Natural killer cell (primary cell): ENCODE data around the gene STXBP6. TPM values are rescaled to one million over a fixed set of nuclear protein-coding genes. Genes with fewer than 3 reads are reported as not detected.

ENCODE experiments used
- ATAC-seq, 3 donors: fragments of 150-1000 bp in 2 of 3; fragments of 200-7000 bp in 1 of 3; cut with Tn5 transposase; 1 replicate in 1 of 3; 2 replicates in 2 of 3; pipeline ENCODE4 v1.10.0; 2021; ENCODE audit warnings: mild to moderate bottlenecking in 2 of 3, moderate library complexity in 2 of 3
- DNase-seq, 2 donors: peaks; one replicate each; pipeline versions ENCODE4 v3.0.0 to v3.0.0-alpha.2; 2013 to 2021; ENCODE audit warnings: mixed read lengths in 1 of 2
- H3K27ac ChIP-seq: one replicate; pipeline ENCODE4 v1.5.1; 2013; ENCODE audit warnings: mild to moderate bottlenecking, low read length
- H3K27me3 ChIP-seq: one replicate; pipeline ENCODE4 v1.6.1; 2013; ENCODE audit warnings: low read length; ENCODE audit not compliant: control insufficient read depth, insufficient read depth
- H3K36me3 ChIP-seq: one replicate; pipeline ENCODE4 v1.6.1; 2013; ENCODE audit warnings: low read length; ENCODE audit not compliant: control insufficient read depth, insufficient read depth
- H3K4me1 ChIP-seq: one replicate; pipeline ENCODE4 v1.6.1; 2013; ENCODE audit warnings: low read length; ENCODE audit not compliant: control insufficient read depth, insufficient read depth
- H3K4me3 ChIP-seq: one replicate; pipeline ENCODE4 v1.5.1; 2013; ENCODE audit warnings: low read length
- H3K9me3 ChIP-seq: one replicate; pipeline ENCODE4 v1.6.1; 2013; ENCODE audit warnings: low read length; ENCODE audit not compliant: control insufficient read depth, insufficient read depth
- H3K27ac Mint-ChIP-seq, 2 donors: one replicate each; pipeline ENCODE4 v1.8.0; 2022; ENCODE audit warnings: mild to moderate bottlenecking in 2 of 2, mixed read lengths in 2 of 2, moderate library complexity in 1 of 2
- H3K27me3 Mint-ChIP-seq, 2 donors: one replicate each; pipeline ENCODE4 v1.8.0; 2022; ENCODE audit warnings: low read depth in 2 of 2, mixed read lengths in 2 of 2
- H3K36me3 Mint-ChIP-seq: one replicate; pipeline ENCODE4 v1.8.0; 2022; ENCODE audit warnings: mixed read lengths
- H3K4me1 Mint-ChIP-seq, 2 donors: one replicate each; pipeline ENCODE4 v1.8.0; 2022; ENCODE audit warnings: mixed read lengths in 2 of 2
- H3K4me3 Mint-ChIP-seq: one replicate; pipeline ENCODE4 v1.8.0; 2022; ENCODE audit warnings: mild to moderate bottlenecking, moderate library complexity, mixed read lengths
- H3K9me3 Mint-ChIP-seq, 2 donors: one replicate each; pipeline ENCODE4 v1.8.0; 2022; ENCODE audit warnings: mixed read lengths in 2 of 2
- CTCF ChIP-seq: fragments of 200-600 bp; IDR thresholded peaks from one replicate; pipeline ENCODE4 v1.8.0; 2022; ENCODE audit warnings: antibody characterized with exemption
- WGBS: methylation state at CpG from one replicate; pipeline ENCODE4 v1.1.7; 2013; ENCODE audit warnings: missing lambda C conversion rate; ENCODE audit not compliant: insufficient coverage; 5-methylcytosine and 5-hydroxymethylcytosine counted together
- intact Hi-C: fragments of 100-400 bp; cut with micrococcal nuclease; formaldehyde crosslinking; loops from one replicate; pipeline ENCODE4 v1.14.2; 2022
- total RNA-seq, 4 donors: library from RNA; stranded (reverse); fragments of 120-200 nt in 1 of 4; gene quantifications; one replicate each; pipeline versions ENCODE4 v1.2.3 to v1.2.4, GENCODE V29; 2013 to 2022

Gene STXBP6
- total RNA-seq, 3 donors from 2014 or later (not counting 1 experiment from before 2014, with no cell fraction given): 0.20 TPM; not detected in 2

DNA sequence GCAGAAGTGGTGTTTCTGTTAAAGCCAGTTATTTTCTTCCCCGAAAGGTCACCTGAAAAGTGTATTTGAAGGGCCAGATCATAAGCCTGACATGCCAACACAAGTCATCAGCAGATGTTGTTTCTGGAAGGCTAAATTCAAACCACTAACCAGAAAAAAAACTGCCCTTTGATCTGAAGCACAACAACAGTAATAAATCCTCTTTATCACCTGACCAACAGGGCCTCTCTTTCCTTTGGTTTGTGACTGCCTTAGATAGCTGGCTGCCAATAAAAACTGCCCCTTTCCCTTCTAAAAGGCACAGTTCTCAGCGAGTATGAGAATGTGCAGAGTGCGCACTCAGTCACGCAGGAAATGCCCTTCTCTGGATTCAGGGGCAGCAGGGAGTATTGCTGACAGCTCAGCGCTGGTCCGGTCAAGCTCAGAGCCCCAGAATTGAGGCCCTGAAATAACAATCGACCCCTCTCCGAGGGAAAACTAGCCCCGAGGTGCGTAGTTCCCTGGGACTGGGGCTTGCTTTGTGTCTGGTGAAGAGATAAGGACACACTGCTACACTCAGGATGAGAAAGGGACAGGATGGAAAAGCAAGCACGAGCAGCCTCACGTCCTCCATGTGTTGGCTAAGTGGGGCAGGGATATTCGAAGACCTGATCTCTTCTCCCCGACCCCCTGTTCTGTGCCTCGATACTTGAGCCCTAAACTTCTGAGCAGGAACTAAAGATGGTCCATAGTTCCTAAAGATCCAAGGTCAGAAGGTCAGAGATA, 231.7 kb downstream of the STXBP6 start:
- no peak for TF ChIP-seq CTCF
- no peak overlapping the region for H3K4me3 ChIP-seq
- no peaks in the 10 kb centered on the region for H3K27me3 ChIP-seq
- H3K27ac ChIP-seq: no peak overlapping the region
- peaks cover 23 to 50% of the 10 kb centered on the region in 2 donors for H3K27me3 Mint-ChIP-seq
- no peak overlapping the region for H3K27ac Mint-ChIP-seq
- H3K36me3 ChIP-seq: no peaks in the 10 kb centered on the region
- intact Hi-C loops: no loop called here
- no peaks in the 10 kb centered on the region for H3K36me3 Mint-ChIP-seq
- ATAC-seq (no peak), DNase-seq (no peak)
- no peaks in the 10 kb centered on the region for H3K4me1 ChIP-seq
- H3K9me3 ChIP-seq: no peaks in the 10 kb centered on the region
- H3K4me1 Mint-ChIP-seq: no peaks in the 10 kb centered on the region
- WGBS: 60% methylated on average over 15 of the region's 15 CpGs
- H3K4me3 Mint-ChIP-seq: no peak overlapping the region
- no peaks in the 10 kb centered on the region for H3K9me3 Mint-ChIP-seq

- Histone ChIP-seq H3K27me3 (no peaks in the 10 kb centered on the region), H3K27ac (no peak overlapping the region), H3K9me3 (no peaks in the 10 kb centered on the region), H3K4me3 (no peak overlapping the region), H3K36me3 (no peaks in the 10 kb centered on the region), H3K4me1 (no peaks in the 10 kb centered on the region)
- no peak overlapping the region for H3K4me3 Mint-ChIP-seq
- H3K9me3 Mint-ChIP-seq: no peaks in the 10 kb centered on the region
- no peaks in the 10 kb centered on the region for H3K4me1 Mint-ChIP-seq
- no peak for DNase-seq
- H3K36me3 Mint-ChIP-seq: no peaks in the 10 kb centered on the region
- TF ChIP-seq CTCF: no peak
- no peak for ATAC-seq
- WGBS: 63% methylated on average over 11 of the region's 11 CpGs
- H3K27me3 Mint-ChIP-seq: peaks cover 21 to 51% of the 10 kb centered on the region in 2 donors
- no peak overlapping the region for H3K27ac Mint-ChIP-seq
- intact Hi-C loops: no loop called here
Observed at GRCh38 chr14:24817212-24818057, 232.5 kb downstream of the STXBP6 start.

GRCh38 chr14:24816929-24817211, 233.1 kb downstream of the STXBP6 start:
- no peaks in the 10 kb centered on the region for H3K9me3 Mint-ChIP-seq
- H3K27me3 Mint-ChIP-seq: peaks cover 19 to 48% of the 10 kb centered on the region in 2 donors
- TF ChIP-seq CTCF: no peak
- DNase-seq (no peak), ATAC-seq (no peak)
- Histone ChIP-seq H3K27ac (no peak overlapping the region), H3K4me1 (no peaks in the 10 kb centered on the region), H3K36me3 (no peaks in the 10 kb centered on the region), H3K27me3 (no peaks in the 10 kb centered on the region), H3K9me3 (no peaks in the 10 kb centered on the region), H3K4me3 (no peak overlapping the region)
- intact Hi-C loops: no loop called here
- no peak overlapping the region for H3K27ac Mint-ChIP-seq
- H3K4me3 Mint-ChIP-seq: no peak overlapping the region
- H3K36me3 Mint-ChIP-seq: no peaks in the 10 kb centered on the region
- H3K4me1 Mint-ChIP-seq: no peaks in the 10 kb centered on the region
- 79% methylated on average over 3 of the region's 3 CpGs for WGBS
